ENCODE results near the gene SON.
"Not testable (repeated sequence)": the region's sequence is repeated elsewhere in the genome, so short reads cannot be mapped to it uniquely, and the experiment has no call there.

Gene SON

DNA sequence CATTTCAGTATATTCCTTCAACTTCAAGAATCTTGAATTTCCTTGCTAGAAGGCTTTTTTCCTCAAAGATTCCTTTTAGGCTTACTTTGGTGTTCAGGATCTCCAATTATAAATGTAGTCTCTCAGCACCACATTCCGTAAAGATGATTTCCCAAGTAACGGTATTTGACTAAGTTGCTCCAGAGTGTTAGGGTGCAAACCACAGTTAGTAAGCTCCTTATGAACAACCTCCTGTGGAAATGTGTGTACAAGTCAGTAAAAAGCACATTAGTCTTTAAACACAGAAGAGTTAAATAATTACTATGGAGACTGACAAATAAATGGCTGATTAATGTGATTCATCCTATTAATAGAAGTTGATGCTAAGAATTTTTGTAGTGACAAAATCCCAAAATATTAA lies 35.4 kb downstream of the SON start:
- peaks cover 36 to 39% of the 10 kb centered on the region in 2 donors for H3K36me3 ChIP-seq (ENCODE audit: control insufficient read depth in 1 of 2, insufficient read depth in 2 of 2, low read length in 2 of 2)

DNA sequence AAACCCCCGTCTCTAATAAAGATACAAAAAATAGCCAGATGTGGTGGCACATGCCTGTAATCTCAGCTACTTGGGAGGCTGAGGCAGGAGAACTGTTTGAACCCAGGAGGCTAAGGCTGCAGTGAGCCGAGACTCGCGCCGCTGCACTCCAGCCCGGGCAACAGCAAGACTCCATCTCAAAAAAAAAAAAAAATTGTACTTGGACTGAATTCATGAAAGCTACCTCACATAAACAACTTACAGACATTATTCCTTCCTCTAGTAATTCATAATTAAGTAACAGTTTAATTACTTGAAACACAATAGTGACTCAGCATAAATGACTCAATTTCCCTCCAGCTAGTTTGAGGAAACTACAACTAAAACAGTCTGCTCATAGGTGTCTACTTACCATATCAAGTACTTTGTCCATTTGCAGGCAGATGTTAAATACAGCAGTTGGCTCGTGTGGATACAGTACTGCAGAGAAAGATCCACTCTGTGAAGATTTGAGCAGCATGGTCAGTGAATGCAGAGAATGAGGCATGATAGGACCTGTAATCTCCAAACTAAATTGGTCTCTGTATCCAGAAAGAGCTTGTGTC lies 36.2 kb downstream of the SON start:
- H3K9me3 ChIP-seq (ENCODE audit: control insufficient read depth in 1 of 2, low read length in 2 of 2) = no peaks in the 10 kb centered on the region
- peaks cover 28 to 31% of the 10 kb centered on the region in 2 donors for H3K36me3 ChIP-seq (ENCODE audit: control insufficient read depth in 1 of 2, insufficient read depth in 2 of 2, low read length in 2 of 2)
- H3K4me1 ChIP-seq (ENCODE audit: control insufficient read depth in 1 of 2, insufficient read depth in 2 of 2, low read length in 2 of 2) = peaks cover 0 to 4% of the 10 kb centered on the region in 2 donors
- H3K27me3 ChIP-seq (ENCODE audit: low read depth, low read length) = no peaks in the 10 kb centered on the region
- no peak overlapping the region for H3K4me3 ChIP-seq (ENCODE audit: low read depth in 1 of 2, low read length in 2 of 2)
- no peak overlapping the region for H3K27ac ChIP-seq (ENCODE audit: low read length)

More for the DNA sequence above, 35.4 kb downstream of the SON start:
- Histone ChIP-seq H3K27me3 (ENCODE audit: low read depth, low read length) (no peaks in the 10 kb centered on the region), H3K27ac (ENCODE audit: low read length) (no peak overlapping the region), H3K4me1 (ENCODE audit: control insufficient read depth in 1 of 2, insufficient read depth in 2 of 2, low read length in 2 of 2) (peaks cover 0 to 4% of the 10 kb centered on the region in 2 donors), H3K4me3 (ENCODE audit: low read depth in 1 of 2, low read length in 2 of 2) (no peak overlapping the region), H3K9me3 (ENCODE audit: control insufficient read depth in 1 of 2, low read length in 2 of 2) (no peaks in the 10 kb centered on the region)

DNA sequence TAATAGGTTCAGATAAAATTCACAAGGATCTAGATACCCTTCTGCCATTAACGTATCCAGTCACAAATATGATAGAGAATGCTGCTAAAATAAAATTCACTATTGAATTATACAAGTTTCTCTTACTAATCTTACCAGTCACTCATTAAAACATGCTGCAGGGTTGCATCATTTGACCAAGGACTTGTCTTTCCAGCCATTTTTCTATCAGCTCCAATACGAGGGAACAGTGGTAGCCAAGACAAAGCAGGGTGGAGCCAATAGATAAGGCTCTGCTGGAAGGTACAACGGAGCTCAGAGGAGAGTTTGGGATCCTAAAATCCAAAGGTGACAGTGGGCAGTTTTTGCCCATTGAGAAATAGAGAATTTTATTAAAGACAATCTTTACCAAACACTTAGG lies 41.6 kb downstream of the SON start:
- H3K36me3 ChIP-seq (ENCODE audit: control insufficient read depth in 1 of 2, insufficient read depth in 2 of 2, low read length in 2 of 2) = peaks cover 0 to 5% of the 10 kb centered on the region in 2 donors
- H3K27me3 ChIP-seq (ENCODE audit: low read depth, low read length) = no peaks in the 10 kb centered on the region
- H3K4me3 ChIP-seq (ENCODE audit: low read depth in 1 of 2, low read length in 2 of 2) = no peak overlapping the region
- H3K9me3 ChIP-seq (ENCODE audit: control insufficient read depth in 1 of 2, low read length in 2 of 2) = no peaks in the 10 kb centered on the region
- peaks cover 5 to 6% of the 10 kb centered on the region in 2 donors for H3K4me1 ChIP-seq (ENCODE audit: control insufficient read depth in 1 of 2, insufficient read depth in 2 of 2, low read length in 2 of 2)
- no peak overlapping the region for H3K27ac ChIP-seq (ENCODE audit: low read length)

DNA sequence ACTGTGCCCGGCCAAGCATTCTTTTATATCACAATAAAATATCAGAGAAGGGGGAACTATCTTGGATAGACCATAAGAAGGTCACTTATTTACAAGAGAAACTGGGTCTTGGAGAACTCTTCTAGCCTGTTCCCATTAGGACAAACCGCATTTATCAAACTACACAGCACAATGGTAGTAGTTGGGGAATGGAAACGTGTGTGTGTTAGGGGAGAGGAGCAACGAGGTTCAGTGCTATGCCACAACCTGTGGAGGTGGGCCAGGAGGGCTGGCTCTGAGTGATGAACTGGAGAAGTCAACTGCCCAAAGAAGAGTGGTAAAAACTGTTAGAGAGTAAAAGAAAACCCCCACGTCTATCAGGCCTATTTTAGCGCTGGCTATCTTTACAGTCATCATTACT lies 44.1 kb downstream of the SON start:
- Histone ChIP-seq H3K4me3 (ENCODE audit: low read depth in 1 of 2, low read length in 2 of 2) (no peak overlapping the region), H3K27ac (ENCODE audit: low read length) (no peak overlapping the region), H3K4me1 (ENCODE audit: control insufficient read depth in 1 of 2, insufficient read depth in 2 of 2, low read length in 2 of 2) (peaks cover 6% of the 10 kb centered on the region in 2 donors), H3K27me3 (ENCODE audit: low read depth, low read length) (no peaks in the 10 kb centered on the region), H3K9me3 (ENCODE audit: control insufficient read depth in 1 of 2, low read length in 2 of 2) (no peaks in the 10 kb centered on the region), H3K36me3 (ENCODE audit: control insufficient read depth in 1 of 2, insufficient read depth in 2 of 2, low read length in 2 of 2) (peaks cover 0 to 5% of the 10 kb centered on the region in 2 donors)

GRCh38 chr21:33587792-33588484 lies 45.1 kb downstream of the SON start:
- H3K4me1 ChIP-seq (ENCODE audit: control insufficient read depth in 1 of 2, insufficient read depth in 2 of 2, low read length in 2 of 2) = peaks cover 6% of the 10 kb centered on the region in 2 donors

GRCh38 chr21:33588485-33589335 lies 45.9 kb downstream of the SON start, which contains the start of gene DONSON:
TSS of gene DONSON (minus strand) at chr21:33588684. CDS start at chr21:33588641, 43 bp downstream.
- no peaks in the 10 kb centered on the region for H3K9me3 ChIP-seq (ENCODE audit: control insufficient read depth in 1 of 2, low read length in 2 of 2)
- peak within 1 kb of the TSS; percentile 71 for H3K27ac ChIP-seq (ENCODE audit: low read length)
- no peaks in the 10 kb centered on the region for H3K36me3 ChIP-seq (ENCODE audit: control insufficient read depth in 1 of 2, insufficient read depth in 2 of 2, low read length in 2 of 2)
- peaks cover 6% of the 10 kb centered on the region in 2 donors for H3K4me1 ChIP-seq (ENCODE audit: control insufficient read depth in 1 of 2, insufficient read depth in 2 of 2, low read length in 2 of 2)
- H3K4me3 ChIP-seq (ENCODE audit: low read depth in 1 of 2, low read length in 2 of 2) = peak within 1 kb of the TSS; percentile 84 to 92
- H3K27me3 ChIP-seq (ENCODE audit: low read depth, low read length) = no peaks in the 10 kb centered on the region

More at GRCh38 chr21:33587792-33588484, 45.1 kb downstream of the SON start:
- Histone ChIP-seq H3K27ac (ENCODE audit: low read length) (peak overlapping the region; percentile 16), H3K27me3 (ENCODE audit: low read depth, low read length) (no peaks in the 10 kb centered on the region), H3K9me3 (ENCODE audit: control insufficient read depth in 1 of 2, low read length in 2 of 2) (no peaks in the 10 kb centered on the region), H3K4me3 (ENCODE audit: low read depth in 1 of 2, low read length in 2 of 2) (peak overlapping the region; percentile 71 to 84), H3K36me3 (ENCODE audit: control insufficient read depth in 1 of 2, insufficient read depth in 2 of 2, low read length in 2 of 2) (no peaks in the 10 kb centered on the region)

- Histone ChIP-seq H3K9me3 (ENCODE audit: control insufficient read depth in 1 of 2, low read length in 2 of 2) (no peaks in the 10 kb centered on the region), H3K27ac (ENCODE audit: low read length) (no peak overlapping the region), H3K36me3 (ENCODE audit: control insufficient read depth in 1 of 2, insufficient read depth in 2 of 2, low read length in 2 of 2) (peaks cover 28 to 53% of the 10 kb centered on the region in 2 donors), H3K27me3 (ENCODE audit: low read depth, low read length) (no peaks in the 10 kb centered on the region), H3K4me1 (ENCODE audit: control insufficient read depth in 1 of 2, insufficient read depth in 2 of 2, low read length in 2 of 2) (no peaks in the 10 kb centered on the region), H3K4me3 (ENCODE audit: low read depth in 1 of 2, low read length in 2 of 2) (no peak overlapping the region)
Measured at GRCh38 chr21:33598051-33598450, 55.2 kb downstream of the SON start.

DNA sequence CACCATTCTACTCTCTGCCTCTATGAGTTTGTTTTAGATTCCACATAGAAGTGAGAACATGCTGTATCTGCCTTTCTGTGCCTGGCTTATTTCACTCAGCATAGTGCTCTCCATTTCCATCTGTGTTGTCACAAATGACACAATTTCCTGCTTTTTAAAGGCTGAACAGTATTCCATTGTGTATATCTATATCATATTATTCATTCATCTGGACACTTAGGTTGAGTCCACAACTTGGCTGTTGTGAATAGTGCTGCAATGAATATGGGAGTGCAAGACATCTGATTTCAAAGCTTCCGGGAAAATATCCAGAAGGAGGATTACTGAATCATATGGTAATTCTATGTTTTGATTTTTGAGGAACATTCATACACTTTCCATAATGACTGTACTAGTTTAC lies 65.7 kb downstream of the SON start:
- Histone ChIP-seq H3K27me3 (ENCODE audit: low read depth, low read length) (no peaks in the 10 kb centered on the region), H3K4me1 (ENCODE audit: control insufficient read depth in 1 of 2, insufficient read depth in 2 of 2, low read length in 2 of 2) (no peaks in the 10 kb centered on the region), H3K9me3 (ENCODE audit: control insufficient read depth in 1 of 2, low read length in 2 of 2) (no peaks in the 10 kb centered on the region), H3K4me3 (ENCODE audit: low read depth in 1 of 2, low read length in 2 of 2) (no peak overlapping the region), H3K27ac (ENCODE audit: low read length) (no peak overlapping the region), H3K36me3 (ENCODE audit: control insufficient read depth in 1 of 2, insufficient read depth in 2 of 2, low read length in 2 of 2) (peaks cover 10 to 12% of the 10 kb centered on the region in 2 donors)

GRCh38 chr21:33611006-33611744 lies 68.3 kb downstream of the SON start:
- no peak overlapping the region for H3K4me3 ChIP-seq (ENCODE audit: low read depth in 1 of 2, low read length in 2 of 2)
- H3K36me3 ChIP-seq (ENCODE audit: control insufficient read depth in 1 of 2, insufficient read depth in 2 of 2, low read length in 2 of 2) = peaks cover 10 to 14% of the 10 kb centered on the region in 2 donors
- H3K27me3 ChIP-seq (ENCODE audit: low read depth, low read length) = no peaks in the 10 kb centered on the region
- no peaks in the 10 kb centered on the region for H3K9me3 ChIP-seq (ENCODE audit: control insufficient read depth in 1 of 2, low read length in 2 of 2)
- H3K4me1 ChIP-seq (ENCODE audit: control insufficient read depth in 1 of 2, insufficient read depth in 2 of 2, low read length in 2 of 2) = no peaks in the 10 kb centered on the region
- no peak overlapping the region for H3K27ac ChIP-seq (ENCODE audit: low read length)

DNA sequence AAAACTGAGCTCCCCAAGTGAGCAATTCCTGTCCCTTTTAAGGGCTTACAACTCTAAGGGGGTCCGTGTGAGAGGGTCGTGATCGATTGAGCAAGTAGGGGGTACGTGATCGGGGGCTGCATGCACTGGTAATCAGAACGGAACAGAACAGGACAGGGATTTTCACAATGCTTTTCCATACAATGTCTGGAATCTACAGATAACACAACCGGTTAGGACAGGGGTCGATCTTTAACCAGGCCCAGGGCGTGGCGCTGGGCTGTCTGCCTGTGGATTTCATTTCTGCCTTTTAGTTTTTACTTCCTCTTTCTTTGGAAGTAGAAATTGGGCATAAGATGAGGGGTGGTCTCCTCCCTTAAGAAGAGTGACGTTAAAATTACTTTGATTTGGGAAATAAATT lies 74.7 kb downstream of the SON start:
- H3K4me3 ChIP-seq (ENCODE audit: low read depth in 1 of 2, low read length in 2 of 2); H3K4me1 ChIP-seq (ENCODE audit: control insufficient read depth in 1 of 2, insufficient read depth in 2 of 2, low read length in 2 of 2); H3K27me3 ChIP-seq (ENCODE audit: low read depth, low read length); H3K27ac ChIP-seq (ENCODE audit: low read length); H3K9me3 ChIP-seq (ENCODE audit: control insufficient read depth in 1 of 2, low read length in 2 of 2): not testable (repeated sequence)
- peaks cover 11 to 27% of the 10 kb centered on the region in 2 donors for H3K36me3 ChIP-seq (ENCODE audit: control insufficient read depth in 1 of 2, insufficient read depth in 2 of 2, low read length in 2 of 2)

DNA sequence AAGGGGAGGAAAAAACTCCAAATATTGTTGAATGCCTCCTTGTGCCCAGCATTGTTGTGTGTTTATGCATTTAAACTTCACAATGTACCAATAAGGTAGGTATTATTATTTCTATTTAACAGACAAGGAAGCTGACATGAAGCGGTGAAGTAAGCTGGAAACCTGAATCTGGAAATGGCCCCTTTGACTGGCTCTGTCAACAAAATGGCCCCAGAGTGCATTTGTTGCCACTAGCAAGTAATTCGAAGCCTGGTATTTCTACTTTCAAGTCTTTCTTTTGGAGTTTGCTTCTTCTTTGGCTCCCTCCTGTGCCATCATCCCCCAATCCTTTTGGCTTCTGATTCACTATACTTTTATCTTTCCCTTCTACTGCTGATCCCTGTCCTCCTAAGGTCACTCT lies 75.6 kb downstream of the SON start:
- no peaks in the 10 kb centered on the region for H3K9me3 ChIP-seq (ENCODE audit: control insufficient read depth in 1 of 2, low read length in 2 of 2)
- no peak overlapping the region for H3K4me3 ChIP-seq (ENCODE audit: low read depth in 1 of 2, low read length in 2 of 2)
- H3K36me3 ChIP-seq (ENCODE audit: control insufficient read depth in 1 of 2, insufficient read depth in 2 of 2, low read length in 2 of 2) = peaks cover 3 to 26% of the 10 kb centered on the region in 2 donors
- no peaks in the 10 kb centered on the region for H3K4me1 ChIP-seq (ENCODE audit: control insufficient read depth in 1 of 2, insufficient read depth in 2 of 2, low read length in 2 of 2)
- no peak overlapping the region for H3K27ac ChIP-seq (ENCODE audit: low read length)
- no peaks in the 10 kb centered on the region for H3K27me3 ChIP-seq (ENCODE audit: low read depth, low read length)
